ENCODE data around the gene SLC9A9.

The SLC9A9 gene

GRCh38 chr3:143840636-143841035, 7.6 kb downstream of the SLC9A9 start:
- DNase-seq (ENCODE audit: low read depth), result no peak

- DNase-seq (ENCODE audit: low read depth), result no peak
These were observed 8.3 kb downstream of the SLC9A9 start for GRCh38 chr3:143839980-143840379.

GRCh38 chr3:143837076-143837475, 11.2 kb downstream of the SLC9A9 start:
- no peak for DNase-seq (ENCODE audit: low read depth)

- no peak for DNase-seq (ENCODE audit: low read depth)
These were observed 13.0 kb downstream of the SLC9A9 start for GRCh38 chr3:143835312-143835711.

GRCh38 chr3:143832433-143832832, 15.8 kb downstream of the SLC9A9 start:
- no peak for DNase-seq (ENCODE audit: low read depth)

GRCh38 chr3:143831994-143832393, 16.3 kb downstream of the SLC9A9 start:
- DNase-seq (ENCODE audit: low read depth), result no peak

- no peak for DNase-seq (ENCODE audit: low read depth)
These were observed 17.1 kb downstream of the SLC9A9 start for GRCh38 chr3:143831208-143831607.

- DNase-seq (ENCODE audit: low read depth), result no peak
These were observed 17.5 kb downstream of the SLC9A9 start for GRCh38 chr3:143830786-143831185.

- no peak for DNase-seq (ENCODE audit: low read depth)
These were observed 18.2 kb downstream of the SLC9A9 start for GRCh38 chr3:143830063-143830462.

- DNase-seq (ENCODE audit: low read depth), result no peak
These were observed 20.8 kb downstream of the SLC9A9 start for GRCh38 chr3:143827425-143827824.

- DNase-seq (ENCODE audit: low read depth), result no peak
These were observed 22.0 kb downstream of the SLC9A9 start for GRCh38 chr3:143826296-143826695.

GRCh38 chr3:143825513-143825912, 22.8 kb downstream of the SLC9A9 start:
- DNase-seq (ENCODE audit: low read depth), result no peak

GRCh38 chr3:143824735-143825385, 23.4 kb downstream of the SLC9A9 start:
- no peak for DNase-seq (ENCODE audit: low read depth)

- DNase-seq (ENCODE audit: low read depth), result no peak
These were observed 25.5 kb downstream of the SLC9A9 start for GRCh38 chr3:143822798-143823197.

GRCh38 chr3:143822374-143822773, 25.9 kb downstream of the SLC9A9 start:
- DNase-seq (ENCODE audit: low read depth), result no peak

- no peak for DNase-seq (ENCODE audit: low read depth)
These were observed 26.4 kb downstream of the SLC9A9 start for GRCh38 chr3:143821862-143822261.

- DNase-seq (ENCODE audit: low read depth), result no peak
These were observed 27.6 kb downstream of the SLC9A9 start for GRCh38 chr3:143820466-143821221.

GRCh38 chr3:143819890-143820289, 28.4 kb downstream of the SLC9A9 start:
- DNase-seq (ENCODE audit: low read depth), result no peak

- DNase-seq (ENCODE audit: low read depth), result no peak
These were observed 33.8 kb downstream of the SLC9A9 start for GRCh38 chr3:143814443-143814889.

- DNase-seq (ENCODE audit: low read depth), result no peak
These were observed 35.8 kb downstream of the SLC9A9 start for GRCh38 chr3:143812481-143812880.

GRCh38 chr3:143811602-143812001, 36.7 kb downstream of the SLC9A9 start:
- no peak for DNase-seq (ENCODE audit: low read depth)

GRCh38 chr3:143810953-143811265, 37.4 kb downstream of the SLC9A9 start:
- no peak for DNase-seq (ENCODE audit: low read depth)

GRCh38 chr3:143810166-143810952, 37.9 kb downstream of the SLC9A9 start:
- DNase-seq (ENCODE audit: low read depth), result no peak

Data from stimulated activated CD8-positive, alpha-beta memory T cell treated with anti-CD3 and anti-CD28 coated beads, Interleukin-15, amount 100 ng/mL, for 24 hours (primary cell).